HG02759 (cell line): ENCODE measurements around the gene RGS21.
A peak's percentile ranks its signal among the peaks of the same experiment; 100 is the strongest.
"Not testable (repeated sequence)": the region's sequence is repeated elsewhere in the genome, so short reads cannot be mapped to it uniquely, and the experiment has no call there.

Experiments used
- ATAC-seq: cut with Tn5 transposase; IDR thresholded peaks from one replicate; pipeline ENCODE4 v1.9.1; 2021; ENCODE audit warnings: mild to moderate bottlenecking, moderate library complexity; ENCODE audit not compliant: unreplicated experiment

Gene RGS21

DNA sequence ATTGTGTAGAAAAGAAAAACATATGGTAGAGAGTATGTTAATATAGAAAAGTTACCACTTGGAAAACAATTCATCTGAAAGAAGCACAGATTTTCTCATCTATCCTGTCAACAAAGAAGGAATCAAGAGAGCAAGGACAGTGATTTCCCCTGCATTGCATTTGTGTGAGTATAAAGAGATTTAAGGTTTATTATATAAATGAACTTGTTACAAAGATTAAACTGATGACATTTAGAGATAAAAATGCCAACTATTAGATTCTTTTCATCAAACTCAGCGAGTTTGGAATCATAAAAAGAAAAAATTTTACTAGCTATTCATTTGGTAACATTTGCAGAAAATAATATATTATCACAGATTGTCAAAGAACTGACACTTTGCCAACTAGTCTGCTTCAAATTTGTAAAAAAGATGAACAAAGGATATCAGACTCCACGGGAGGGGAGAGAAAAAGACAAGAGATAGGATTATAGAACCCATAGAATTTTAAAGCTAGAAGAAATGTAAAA, at the start of gene RGS21:
Gene RGS21, plus strand, starts transcription at position 51 of the 509 bp plus-strand sequence. CDS start 26,045 bp downstream, outside the sequence.
- no peak for ATAC-seq

GRCh38 chr1:192268468-192269052, 48.2 kb upstream of the RGS21 start:
- no peak for ATAC-seq

DNA sequence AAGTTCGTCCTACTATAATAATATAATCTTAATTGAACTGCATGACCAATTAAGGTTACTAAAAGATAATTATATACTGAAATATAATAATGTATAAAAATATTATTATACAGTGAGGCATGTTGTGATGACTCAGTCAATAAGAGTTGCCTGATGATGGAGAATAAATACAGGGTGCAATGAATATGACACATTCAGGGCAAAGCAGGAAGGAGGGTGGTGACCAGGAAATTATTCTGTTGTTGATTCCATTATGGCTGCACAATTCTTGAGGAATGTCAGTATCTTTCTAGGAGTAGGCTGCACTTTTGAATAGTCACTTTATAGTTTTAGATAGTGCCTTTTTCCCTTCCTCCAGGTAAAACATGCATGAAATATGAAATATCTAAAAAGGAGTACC, 46.4 kb upstream of the RGS21 start:
- no peak for ATAC-seq

GRCh38 chr1:192272732-192273131, 44.1 kb upstream of the RGS21 start:
- no peak for ATAC-seq

DNA sequence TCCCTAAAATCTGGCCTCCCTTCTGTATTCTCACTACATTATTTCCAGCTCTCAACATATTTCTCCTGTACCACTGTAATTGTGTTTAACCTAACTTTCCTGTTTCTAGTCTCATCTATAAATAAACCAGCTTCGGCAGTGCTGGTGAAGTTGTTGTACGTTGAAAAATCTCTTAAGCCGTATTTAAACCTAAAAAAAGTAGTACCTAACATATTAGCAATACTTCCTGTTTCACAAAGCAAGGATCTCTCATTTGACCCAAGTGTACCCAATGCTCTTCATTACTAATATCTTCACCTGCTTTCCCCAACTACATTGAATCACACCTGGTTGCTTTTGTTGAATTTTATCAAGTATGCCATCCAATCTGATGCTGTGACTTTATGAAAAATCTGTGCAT, 42.2 kb upstream of the RGS21 start:
- ATAC-seq = no peak

GRCh38 chr1:192277635-192278034, 39.2 kb upstream of the RGS21 start:
- ATAC-seq = no peak

DNA sequence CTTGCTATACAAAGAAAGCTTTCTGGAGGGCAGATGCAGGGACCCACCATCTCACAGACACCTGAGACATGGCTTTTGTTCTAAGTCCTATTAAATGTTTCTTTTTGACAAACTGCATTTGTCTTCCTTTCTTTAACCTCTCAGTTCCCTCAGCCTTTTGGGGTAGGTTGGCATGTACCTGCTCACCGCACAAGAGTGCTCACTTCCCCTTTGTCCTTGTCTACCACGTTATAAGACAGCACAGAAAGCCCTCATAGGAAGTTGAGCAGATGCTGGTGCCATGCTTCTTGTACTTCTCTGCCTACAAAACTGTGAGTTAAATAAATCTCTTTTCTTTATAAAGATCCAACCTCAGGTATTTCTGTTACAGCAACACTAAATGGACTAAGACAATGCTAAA, 31.9 kb upstream of the RGS21 start:
- ATAC-seq = peak; percentile 34

- ATAC-seq = no peak
Measured at GRCh38 chr1:192303029-192303428, 13.8 kb upstream of the RGS21 start.

- ATAC-seq = not testable (repeated sequence)
Measured at GRCh38 chr1:192308314-192308713, 8.5 kb upstream of the RGS21 start.

GRCh38 chr1:192311281-192311680, 5.5 kb upstream of the RGS21 start:
- ATAC-seq = no peak

GRCh38 chr1:192327997-192328396, 11.2 kb downstream of the RGS21 start:
- ATAC-seq = no peak

DNA sequence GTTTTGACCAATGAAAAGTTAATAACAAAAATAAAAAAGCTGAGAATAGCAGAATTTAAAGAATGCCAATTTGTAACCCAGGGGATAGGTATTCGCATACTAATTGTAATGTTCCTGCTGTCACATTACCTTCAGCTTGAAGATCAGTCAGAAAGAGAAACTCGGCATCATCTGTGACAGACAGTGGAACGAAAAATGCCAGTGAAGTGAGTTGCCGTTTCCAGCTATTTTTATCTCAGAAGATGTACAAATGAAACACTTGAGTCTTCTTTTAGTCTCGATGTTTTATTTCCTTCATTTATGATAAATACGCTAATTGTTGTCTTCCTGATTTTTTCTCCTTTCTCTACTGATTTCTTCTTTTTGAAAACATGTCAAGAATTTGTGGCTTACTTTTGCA, 26.1 kb downstream of the RGS21 start:
- ATAC-seq = no peak

DNA sequence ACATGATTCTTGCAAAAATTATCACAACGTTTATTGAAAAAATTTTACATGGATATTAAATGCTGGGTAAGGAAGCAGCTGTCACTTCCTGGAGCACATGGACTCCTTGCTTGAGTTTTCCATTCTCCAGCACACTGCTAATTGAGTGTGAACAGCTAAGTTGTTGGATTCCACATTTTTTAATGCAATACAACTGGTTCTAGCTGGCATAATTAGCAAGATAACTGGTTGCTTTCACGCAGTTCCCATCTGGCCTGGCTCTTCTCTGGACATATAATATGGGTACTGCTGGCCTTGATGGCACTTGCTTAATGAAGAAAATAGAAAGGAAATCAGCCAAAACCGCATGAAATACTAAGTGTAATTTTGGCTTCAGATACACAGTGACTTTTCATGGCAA, 26.6 kb downstream of the RGS21 start:
- no peak for ATAC-seq

GRCh38 chr1:192349314-192349713, 32.5 kb downstream of the RGS21 start:
- ATAC-seq = no peak

DNA sequence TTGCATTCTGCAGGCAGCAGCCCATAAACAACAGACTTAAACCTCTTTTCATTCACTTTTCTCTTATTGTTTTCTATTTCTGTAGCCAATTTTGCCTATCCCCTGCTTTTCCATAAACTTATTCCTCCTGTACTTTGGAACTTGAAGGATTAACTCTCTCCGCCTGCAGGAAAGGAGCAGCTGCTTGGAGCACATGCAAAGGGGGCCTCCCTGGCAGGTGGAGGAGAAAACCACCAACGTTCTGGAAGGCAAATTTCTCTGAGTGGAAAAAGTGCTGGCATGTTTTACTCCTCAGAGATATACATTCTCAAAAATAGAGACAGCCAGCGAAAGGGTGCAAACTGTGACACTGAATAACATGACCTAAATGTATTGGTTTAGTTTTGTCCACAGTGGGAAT, 33.6 kb downstream of the RGS21 start:
- ATAC-seq = no peak

- no peak for ATAC-seq
Measured at GRCh38 chr1:192351550-192351949, 34.8 kb downstream of the RGS21 start.

DNA sequence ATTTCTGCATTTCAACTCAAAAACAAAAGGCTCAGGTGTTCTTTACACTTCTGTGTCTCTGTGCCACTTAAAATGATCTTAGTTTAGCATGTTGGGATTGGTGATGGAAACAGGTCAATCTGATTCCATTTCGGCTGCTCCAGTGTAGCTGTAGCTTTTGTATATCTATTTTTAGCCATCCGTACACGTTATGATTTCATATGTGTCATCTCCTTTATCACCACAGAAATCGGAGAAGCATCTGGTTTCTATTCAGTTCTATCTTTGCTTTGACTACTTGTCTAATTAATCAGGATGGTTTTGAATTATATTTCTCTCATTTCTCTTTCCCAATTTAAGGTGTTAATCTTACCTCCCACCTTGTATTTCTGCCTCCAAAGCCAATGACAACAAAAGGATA, 41.1 kb downstream of the RGS21 start:
- ATAC-seq = no peak

GRCh38 chr1:192358402-192358801, 41.6 kb downstream of the RGS21 start:
- ATAC-seq = no peak

DNA sequence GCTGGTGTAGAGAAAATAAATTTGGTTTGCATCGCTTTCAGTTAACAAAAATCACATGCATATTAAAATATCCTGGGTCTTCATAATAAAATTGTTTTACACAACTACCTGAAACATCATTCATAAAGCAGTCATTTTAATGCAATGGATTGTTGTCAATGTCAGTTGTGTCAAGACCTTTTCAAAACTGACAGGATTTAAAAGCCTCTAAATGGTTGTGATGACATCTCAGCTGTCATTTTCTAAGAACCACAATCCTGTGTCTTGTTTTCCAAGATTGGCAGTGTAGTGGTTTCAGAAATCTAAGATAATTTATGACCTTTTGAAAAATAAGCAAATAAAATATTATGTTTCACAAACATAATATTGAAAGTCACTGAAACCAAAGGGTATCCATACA, 42.0 kb downstream of the RGS21 start:
- ATAC-seq = no peak

GRCh38 chr1:192363177-192363576, 46.4 kb downstream of the RGS21 start:
- ATAC-seq = no peak

- ATAC-seq = no peak
Measured at GRCh38 chr1:192367436-192367835, 50.6 kb downstream of the RGS21 start.

DNA sequence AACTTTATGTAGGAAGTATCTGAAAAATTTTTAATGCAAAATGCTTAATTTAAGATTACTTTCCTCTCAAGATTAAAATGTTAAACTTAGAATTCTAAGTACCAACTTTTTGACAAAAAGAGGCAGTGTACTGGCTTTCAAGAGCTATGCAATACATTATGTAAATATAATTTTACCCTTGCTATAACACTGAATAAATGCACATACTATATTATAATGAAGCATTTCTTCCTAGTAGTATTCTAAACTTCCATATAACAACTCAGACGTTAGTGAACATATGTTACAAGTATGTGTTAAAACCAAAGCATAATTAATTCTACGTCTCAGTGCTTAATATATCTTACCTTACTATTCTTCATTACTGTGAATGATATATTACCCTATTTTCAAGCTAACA, 58.5 kb downstream of the RGS21 start:
- ATAC-seq = no peak

DNA sequence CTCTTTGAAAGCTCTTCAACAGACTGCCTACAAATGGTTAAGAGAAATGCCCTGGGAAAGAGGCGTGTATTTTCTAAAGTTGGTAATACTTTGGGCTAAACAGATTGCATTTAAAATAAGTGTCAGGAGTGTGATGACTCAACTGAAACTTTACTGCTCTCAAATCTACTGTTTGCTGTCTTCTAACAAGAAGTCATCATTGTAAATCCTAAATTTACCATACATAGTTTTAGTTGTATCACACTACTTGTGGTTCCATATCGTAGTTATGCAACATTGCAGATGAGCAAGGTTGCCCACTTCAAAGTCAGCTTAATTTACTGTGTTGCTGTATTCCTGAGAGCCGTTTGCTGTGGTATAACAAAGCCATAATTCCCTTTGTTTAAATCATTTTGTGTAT, 59.6 kb downstream of the RGS21 start:
- ATAC-seq = no peak
